HEK293 (cell line): ENCODE results near the gene KATNBL1.

Source experiments
- CTCF ChIA-PET: fragments of 350-600 bp; formaldehyde crosslinking; extraction: SDS; loops from one replicate; lab custom pipeline; 2021; ENCODE audit warnings: antibody characterized with exemption; lab: Yijun Ruan, JAX
- POLR2A ChIA-PET: fragments of 300-600 bp; formaldehyde crosslinking; extraction: SDS; loops from one replicate; lab custom pipeline; 2020; ENCODE audit warnings: antibody characterized with exemption, inconsistent platforms; lab: Yijun Ruan, JAX
- H3K27ac ChIP-seq: fragments of 200-500 bp; sonication (Bioruptor generic); 2 replicates; pipeline ENCODE4 v1.5.1; 2014; ENCODE audit warnings: low read depth, low read length, control low read depth, inconsistent platforms; ENCODE audit errors: extremely low read depth
- H3K36me3 ChIP-seq, 2 experiments: fragments of 200-500 bp in 1 of 2; sonication (Bioruptor generic) in 1 of 2; 1 replicate in 1 of 2; 2 replicates in 1 of 2; pipeline ENCODE4 v1.5.1; 2014 to 2017; ENCODE audit warnings: inconsistent platforms in 2 of 2, low read length in 2 of 2; ENCODE audit not compliant: control insufficient read depth in 2 of 2, insufficient read depth in 1 of 2
- H3K4me1 ChIP-seq: fragments of 200-500 bp; sonication (Bioruptor generic); 2 replicates; pipeline ENCODE4 v1.5.1; 2014; ENCODE audit warnings: mild to moderate bottlenecking, low read length, inconsistent platforms; ENCODE audit not compliant: control insufficient read depth, insufficient read depth
- H3K4me3 ChIP-seq: 2 replicates; pipeline ENCODE4 v1.5.1; 2011; ENCODE audit warnings: low read depth, mild to moderate bottlenecking, control low read depth, low read length, moderate library complexity
- H3K9me3 ChIP-seq: fragments of 200-500 bp; sonication (Bioruptor generic); 2 replicates; pipeline ENCODE4 v1.5.1; 2014; ENCODE audit warnings: low read depth, low read length, inconsistent platforms; ENCODE audit not compliant: control insufficient read depth, insufficient read depth
- FEZF1 ChIP-seq: fragments of 450-650 bp; formaldehyde crosslinking; IDR thresholded peaks from 2 replicates; pipeline ENCODE4 v1.5.1; 2016; ENCODE audit warnings: missing biosample characterization, missing genetic modification characterization
- KLF8 ChIP-seq: fragments of 450-650 bp; formaldehyde crosslinking; IDR thresholded peaks from 2 replicates; pipeline ENCODE4 v1.5.1; 2016; ENCODE audit warnings: missing biosample characterization, missing genetic modification characterization
- SP2 ChIP-seq: fragments of 450-650 bp; formaldehyde crosslinking; IDR thresholded peaks from 2 replicates; pipeline ENCODE4 v1.5.1; 2016; ENCODE audit warnings: missing biosample characterization, missing genetic modification characterization
- YY1 ChIP-seq: fragments of 450-650 bp; formaldehyde crosslinking; IDR thresholded peaks from 2 replicates; pipeline ENCODE4 v1.5.1; 2018; ENCODE audit warnings: missing biosample characterization, missing genetic modification characterization
- ZBTB10 ChIP-seq: fragments of 450-650 bp; formaldehyde crosslinking; IDR thresholded peaks from 2 replicates; pipeline ENCODE4 v1.5.1; 2016; ENCODE audit warnings: missing biosample characterization, missing genetic modification characterization
- ZBTB26 ChIP-seq: fragments of 450-650 bp; formaldehyde crosslinking; optimal IDR thresholded peaks from 2 replicates; pipeline ENCODE3; 2016; ENCODE audit warnings: missing biosample characterization, mild to moderate bottlenecking, missing genetic modification characterization
- ZBTB7A ChIP-seq: fragments of 450-650 bp; formaldehyde crosslinking; IDR thresholded peaks from 2 replicates; pipeline ENCODE4 v1.5.1; 2016; ENCODE audit warnings: low read depth, missing biosample characterization, missing genetic modification characterization
- ZNF10 ChIP-seq: fragments of 450-650 bp; formaldehyde crosslinking; IDR thresholded peaks from 2 replicates; pipeline ENCODE4 v1.5.1; 2017; ENCODE audit warnings: missing biosample characterization, missing genetic modification characterization
- ZNF155 ChIP-seq: fragments of 450-650 bp; formaldehyde crosslinking; IDR thresholded peaks from 2 replicates; pipeline ENCODE4 v1.5.1; 2016; ENCODE audit warnings: missing biosample characterization, missing genetic modification characterization
- ZNF169 ChIP-seq: fragments of 450-650 bp; formaldehyde crosslinking; IDR thresholded peaks from 2 replicates; pipeline ENCODE4 v1.5.1; 2016; ENCODE audit warnings: missing biosample characterization, missing genetic modification characterization
- ZNF19 ChIP-seq: fragments of 450-650 bp; formaldehyde crosslinking; IDR thresholded peaks from 2 replicates; pipeline ENCODE4; 2016; ENCODE audit warnings: missing biosample characterization, missing genetic modification characterization, low read depth
- ZNF239 ChIP-seq: fragments of 450-650 bp; formaldehyde crosslinking; IDR thresholded peaks from 2 replicates; pipeline ENCODE4 v1.5.1; 2016; ENCODE audit warnings: missing biosample characterization, missing genetic modification characterization
- ZNF26 ChIP-seq: fragments of 450-650 bp; formaldehyde crosslinking; IDR thresholded peaks from 2 replicates; pipeline ENCODE4 v1.5.1; 2016; ENCODE audit warnings: missing biosample characterization, missing genetic modification characterization
- ZNF398 ChIP-seq: fragments of 450-650 bp; formaldehyde crosslinking; IDR thresholded peaks from 2 replicates; pipeline ENCODE4 v1.5.1; 2017; ENCODE audit warnings: missing biosample characterization, missing genetic modification characterization
- ZNF423 ChIP-seq: fragments of 450-650 bp; formaldehyde crosslinking; IDR thresholded peaks from 2 replicates; pipeline ENCODE4 v1.5.1; 2016; ENCODE audit warnings: missing biosample characterization, missing genetic modification characterization
- ZNF513 ChIP-seq: fragments of 450-650 bp; IDR thresholded peaks from 2 replicates; pipeline ENCODE4 v1.5.1; 2018; ENCODE audit warnings: missing biosample characterization, missing genetic modification characterization
- ZNF521 ChIP-seq: fragments of 450-650 bp; formaldehyde crosslinking; IDR thresholded peaks from 2 replicates; pipeline ENCODE4 v1.5.1; 2017; ENCODE audit warnings: missing biosample characterization, mild to moderate bottlenecking, missing genetic modification characterization
- ZNF600 ChIP-seq: fragments of 450-650 bp; formaldehyde crosslinking; IDR thresholded peaks from 2 replicates; pipeline ENCODE4 v1.5.1; 2016; ENCODE audit warnings: missing biosample characterization, missing genetic modification characterization
- ZNF610 ChIP-seq: fragments of 450-650 bp; formaldehyde crosslinking; IDR thresholded peaks from 2 replicates; pipeline ENCODE4 v1.5.1; 2016; ENCODE audit warnings: missing biosample characterization, missing genetic modification characterization, borderline replicate concordance
- ZNF629 ChIP-seq: fragments of 450-650 bp; formaldehyde crosslinking; IDR thresholded peaks from 2 replicates; pipeline ENCODE4 v1.5.1; 2017; ENCODE audit warnings: missing biosample characterization, missing genetic modification characterization
- ZNF701 ChIP-seq: fragments of 450-650 bp; formaldehyde crosslinking; IDR thresholded peaks from 2 replicates; pipeline ENCODE4 v1.5.1; 2016; ENCODE audit warnings: missing biosample characterization, missing genetic modification characterization

KATNBL1 gene

GRCh38 chr15:34102175-34102925, 107.5 kb downstream of the KATNBL1 start:
- TF ChIP-seq ZNF19 (tag by site-specific recombination) (no peak), FEZF1 (tag by site-specific recombination) (no peak), ZNF155 (tag by site-specific recombination) (no peak), ZBTB26 (no peak), ZNF10 (tag by site-specific recombination) (no peak), YY1 (tag by site-specific recombination) (no peak), ZNF521 (tag by site-specific recombination) (no peak), ZNF701 (tag by site-specific recombination) (no peak), SP2 (tag by site-specific recombination) (no peak), ZNF610 (tag by site-specific recombination) (no peak), ZNF239 (tag by site-specific recombination) (no peak), KLF8 (tag by site-specific recombination) (no peak)
- ChIA-PET CTCF (interaction anchor here (1.1 kb wide), 1 partner anchor 241 kb away, joined by 4 read pairs; the partner anchor contains the start of genes NOP10 and NUTM1), POLR2A (interaction anchor here (0.7 to 1.5 kb wide), 8 partner anchors 8 to 620 kb away, joined by 3 to 5 read pairs (median 3); partner anchors contain the start of genes AVEN, KATNBL1 and SLC12A6)
- H3K27ac ChIP-seq: peak overlapping the region; percentile 39; the same call in 1 of the 2 replicates
- peak overlapping the region; percentile 55 for H3K4me3 ChIP-seq
- peaks cover 0 to 4% of the 10 kb centered on the region in 2 experiments; a peak in 2 of 3 replicates for H3K36me3 ChIP-seq
- no peaks in the 10 kb centered on the region; the same call in 1 of the 2 replicates for H3K4me1 ChIP-seq
- no peaks in the 10 kb centered on the region for H3K9me3 ChIP-seq

GRCh38 chr15:34101366-34102174, 108.3 kb downstream of the KATNBL1 start, which contains the start of the genes EMC7 and PGBD4:
Gene EMC7 (minus strand): TSS chr15:34101862. CDS start chr15:34101839, 23 bp downstream.
Gene PGBD4 (plus strand): TSS chr15:34102083. CDS start chr15:34102532, 449 bp downstream.
- Histone ChIP-seq H3K4me1 (no peaks in the 10 kb centered on the region; the same call in 1 of the 2 replicates), H3K4me3 (peak within 1 kb of the TSS; percentile 86), H3K36me3 (peaks cover 0 to 4% of the 10 kb centered on the region in 2 experiments; a peak in 2 of 3 replicates), H3K27ac (peak within 1 kb of the TSS; percentile 60; the same call in 1 of the 2 replicates), H3K9me3 (no peaks in the 10 kb centered on the region)
- ChIA-PET POLR2A (interaction anchor here (0.7 to 1.5 kb wide), 8 partner anchors 9 to 621 kb away, joined by 3 to 5 read pairs (median 3); partner anchors contain the start of genes AVEN, KATNBL1 and SLC12A6), CTCF (interaction anchor here (0.7 to 1.0 kb wide), 2 partner anchors 55 to 486 kb away, joined by 6 to 7 read pairs; no protein-coding TSS in a partner anchor)
- TF ChIP-seq ZNF169 (tag by site-specific recombination) (no peak), ZNF398 (no peak), ZNF423 (tag by site-specific recombination) (no peak), ZBTB7A (tag by site-specific recombination) (no peak), ZNF513 (no peak), ZNF26 (tag by site-specific recombination) (no peak), ZBTB10 (no peak), ZNF629 (peak; percentile 95), ZNF600 (tag by site-specific recombination) (peak; percentile 29; the same call in 1 of the 2 replicates)
